ENCODE data around the gene ADARB2.

DNA sequence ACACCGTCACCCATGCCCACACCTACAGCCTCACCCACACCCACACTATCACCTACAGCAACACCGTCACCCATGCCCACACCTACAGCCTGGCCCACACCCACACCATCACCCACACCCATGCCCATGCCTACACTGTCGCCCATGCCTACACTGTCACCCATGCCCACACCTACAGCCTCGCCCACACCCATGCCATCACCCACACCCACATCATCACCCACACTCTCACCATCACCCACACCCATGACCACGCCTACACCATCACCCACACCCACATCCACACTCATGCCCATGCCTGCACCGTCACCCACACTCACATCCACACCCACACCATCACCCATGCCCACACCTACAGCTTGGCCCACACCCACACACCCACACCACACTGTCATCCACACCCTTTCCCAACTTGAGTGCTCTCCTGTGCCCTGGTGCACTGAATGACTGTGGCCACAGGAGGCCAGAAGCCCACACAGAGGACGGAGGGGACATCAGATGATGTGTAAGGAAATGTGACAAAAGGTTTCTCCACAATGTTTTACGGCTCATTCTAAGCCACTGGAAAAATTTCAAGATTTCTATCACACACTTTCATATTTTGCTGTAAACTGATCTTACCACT, 527.9 kb downstream of the ADARB2 start:
- TF ChIP-seq CTCF (IDR thresholded peaks at IDR 0.05; ENCODE audit: poor library complexity): no peak
- TF ChIP-seq EZH2phosphoT487 (IDR thresholded peaks at IDR 0.05; ENCODE audit: low read depth, severe bottlenecking, unreplicated experiment): no peak

All from hepatocyte (in vitro differentiated cells).